ENCODE measurements around the gene SEC61G. TPM values are rescaled to one million over a fixed set of nuclear protein-coding genes. Genes with fewer than 3 reads are reported as not detected.

SEC61G gene
- total and polyA plus RNA-seq, 12 donors: 73.7 to 578 (median 91.7) TPM

DNA sequence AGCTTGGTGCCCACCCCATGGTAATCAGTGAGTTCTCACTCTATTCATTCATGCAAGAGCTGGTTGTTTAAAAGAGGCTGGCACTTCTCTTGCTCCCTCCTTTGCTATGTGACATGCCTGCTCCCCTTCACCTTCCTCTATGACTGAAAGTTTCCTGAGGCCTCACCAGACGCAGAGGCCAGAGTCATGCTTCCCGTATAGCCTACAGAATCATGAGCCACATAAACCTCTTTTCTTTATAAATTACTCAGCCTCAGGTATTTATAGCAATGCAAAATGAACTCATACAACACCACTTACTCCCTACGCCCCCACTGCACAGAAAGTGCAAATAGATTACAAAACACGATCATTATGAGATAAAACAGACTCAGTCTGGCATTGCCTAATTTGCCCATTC lies 39.0 kb downstream of the SEC61G start:
- 78 to 80% methylated on average over 4 of the region's 4 CpGs for WGBS, 2 donors
- TF ChIP-seq, protein P1, sequence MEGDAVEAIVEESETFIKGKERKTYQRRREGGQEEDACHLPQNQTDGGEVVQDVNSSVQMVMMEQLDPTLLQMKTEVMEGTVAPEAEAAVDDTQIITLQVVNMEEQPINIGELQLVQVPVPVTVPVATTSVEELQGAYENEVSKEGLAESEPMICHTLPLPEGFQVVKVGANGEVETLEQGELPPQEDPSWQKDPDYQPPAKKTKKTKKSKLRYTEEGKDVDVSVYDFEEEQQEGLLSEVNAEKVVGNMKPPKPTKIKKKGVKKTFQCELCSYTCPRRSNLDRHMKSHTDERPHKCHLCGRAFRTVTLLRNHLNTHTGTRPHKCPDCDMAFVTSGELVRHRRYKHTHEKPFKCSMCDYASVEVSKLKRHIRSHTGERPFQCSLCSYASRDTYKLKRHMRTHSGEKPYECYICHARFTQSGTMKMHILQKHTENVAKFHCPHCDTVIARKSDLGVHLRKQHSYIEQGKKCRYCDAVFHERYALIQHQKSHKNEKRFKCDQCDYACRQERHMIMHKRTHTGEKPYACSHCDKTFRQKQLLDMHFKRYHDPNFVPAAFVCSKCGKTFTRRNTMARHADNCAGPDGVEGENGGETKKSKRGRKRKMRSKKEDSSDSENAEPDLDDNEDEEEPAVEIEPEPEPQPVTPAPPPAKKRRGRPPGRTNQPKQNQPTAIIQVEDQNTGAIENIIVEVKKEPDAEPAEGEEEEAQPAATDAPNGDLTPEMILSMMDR (IDR thresholded peaks at IDR 0.05): no peak
- H3K9me3 ChIP-seq: peaks cover 0 to 4% (median 0%) of the 10 kb centered on the region in 11 donors
- ATAC-seq (no peak), DNase-seq (no peak)
- intact Hi-C loops (cut with DNase I): no loop called here
- H3K4me1 ChIP-seq: no peaks in the 10 kb centered on the region
- H3K4me3 ChIP-seq: no peak overlapping the region
- peaks cover 0 to 4% (median 0%) of the 10 kb centered on the region in 7 donors for H3K27me3 ChIP-seq
- no peaks in the 10 kb centered on the region for H3K36me3 ChIP-seq
- H3K27ac ChIP-seq: no peak overlapping the region

DNA sequence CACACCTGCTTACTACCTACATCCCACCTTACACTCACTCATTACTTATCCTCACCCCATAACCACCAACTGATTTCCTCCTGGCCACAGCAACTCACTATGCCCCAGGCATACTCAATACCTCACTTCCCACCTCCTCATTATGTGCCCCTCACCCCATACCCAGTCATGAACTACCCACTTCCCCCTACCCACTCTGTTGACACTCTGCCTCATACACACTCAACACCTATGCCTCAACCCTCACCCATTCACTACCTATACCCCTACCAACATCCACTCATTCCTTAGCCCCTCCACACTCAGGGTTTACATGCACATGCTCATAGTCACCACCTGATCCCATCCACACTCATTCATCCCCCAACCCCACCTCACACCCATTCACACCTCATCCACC lies 39.6 kb downstream of the SEC61G start:
- ATAC-seq (no peak), DNase-seq (no peak)
- no peak overlapping the region for H3K4me3 ChIP-seq
- H3K9me3 ChIP-seq: peaks cover 0 to 4% (median 0%) of the 10 kb centered on the region in 11 donors
- TF ChIP-seq, protein P1 (IDR thresholded peaks at IDR 0.05): no peak
- peaks cover 0 to 4% (median 0%) of the 10 kb centered on the region in 7 donors for H3K27me3 ChIP-seq
- no peak overlapping the region for H3K27ac ChIP-seq
- H3K36me3 ChIP-seq: no peaks in the 10 kb centered on the region
- H3K4me1 ChIP-seq: no peaks in the 10 kb centered on the region
- intact Hi-C loops (cut with DNase I): no loop called here

DNA sequence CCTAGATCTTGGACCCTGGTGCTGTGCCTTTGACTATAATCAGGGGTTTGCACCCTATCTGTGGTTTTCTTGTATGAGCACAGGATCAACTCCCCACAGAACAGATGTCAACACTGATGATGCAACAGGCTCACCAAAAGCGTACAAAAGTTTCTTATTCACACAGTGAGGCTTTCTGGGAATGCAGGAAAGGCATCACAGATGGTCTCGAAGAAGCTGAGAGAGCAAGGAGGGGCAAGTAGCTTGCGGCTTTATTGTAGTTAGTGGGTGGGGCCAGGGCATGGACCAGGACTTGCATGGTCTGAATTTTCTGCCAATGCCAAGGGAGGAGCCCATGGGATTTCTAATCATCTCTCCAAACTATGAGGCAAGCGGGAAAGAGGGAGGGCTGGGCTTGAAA lies 46.2 kb downstream of the SEC61G start:
- ATAC-seq (no peak), DNase-seq (no peak)
- WGBS, 2 donors: 75 to 77% methylated on average over 4 of the region's 4 CpGs
- Histone ChIP-seq H3K36me3 (no peaks in the 10 kb centered on the region), H3K4me1 (no peaks in the 10 kb centered on the region), H3K4me3 (no peak overlapping the region), H3K27ac (no peak overlapping the region), H3K9me3 (peaks cover 0 to 16% (median 0%) of the 10 kb centered on the region in 11 donors), H3K27me3 (no peaks in the 10 kb centered on the region)
- TF ChIP-seq, protein P1 (IDR thresholded peaks at IDR 0.05): no peak
- intact Hi-C loops (cut with DNase I): no loop called here

DNA sequence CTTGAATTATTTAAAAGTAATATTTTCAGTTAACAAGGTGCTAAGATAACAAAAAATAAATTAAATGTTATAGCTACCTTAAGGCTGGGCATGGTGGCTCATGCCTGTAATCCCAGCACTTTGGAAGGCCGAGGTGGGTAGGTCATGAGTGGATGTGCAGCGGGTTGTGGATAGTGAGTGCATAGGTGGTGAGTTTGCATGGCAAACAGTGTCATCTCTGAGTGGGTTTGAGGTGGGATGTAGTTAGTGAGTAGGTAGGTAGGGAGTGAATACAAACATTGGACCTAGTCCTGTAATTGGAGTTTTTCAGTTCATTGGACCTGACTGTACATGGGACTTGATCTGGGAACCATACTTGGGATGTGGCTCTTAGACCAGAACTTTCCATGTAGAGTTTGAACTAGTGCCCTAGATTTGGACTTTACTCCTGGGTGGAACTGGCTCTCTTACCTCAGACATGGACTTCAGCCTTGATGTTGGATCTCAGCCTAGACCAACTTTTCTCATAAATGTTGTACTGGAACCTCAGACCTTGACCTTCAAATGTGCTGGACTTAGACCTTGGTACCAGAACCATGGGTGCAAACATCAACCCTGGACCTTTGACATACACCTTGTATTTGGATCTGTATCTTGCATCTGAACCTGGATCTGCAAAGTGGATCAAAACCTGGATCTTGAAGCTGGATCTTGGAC lies 47.0 kb downstream of the SEC61G start:
- ATAC-seq: no peak
- 72 to 79% methylated on average over 2 of the region's 2 CpGs for WGBS, 2 donors
- intact Hi-C loops (cut with DNase I): no loop called here

More for the DNA sequence above, 47.0 kb downstream of the SEC61G start:
- Histone ChIP-seq H3K36me3 (no peaks in the 10 kb centered on the region), H3K27ac (no peak overlapping the region), H3K4me1 (no peaks in the 10 kb centered on the region), H3K9me3 (peaks cover 0 to 19% (median 0%) of the 10 kb centered on the region in 11 donors), H3K27me3 (no peaks in the 10 kb centered on the region), H3K4me3 (no peak overlapping the region)
- TF ChIP-seq, protein P1 (IDR thresholded peaks at IDR 0.05): no peak
- DNase-seq: no peak

Measured in heart right ventricle (tissue), 16 donors.